Keratinocyte (primary cell): Measurements from ENCODE around the gene GRM7.

Source experiments
- CTCF ChIP-seq, 3 experiments: IDR thresholded peaks in 1 of 3; conservative IDR thresholded peaks in 1 of 3; optimal IDR thresholded peaks in 1 of 3; 2 replicates in 2 of 3; 3 replicates in 1 of 3; pipeline versions ENCODE3 to v1.5.1; 2011; ENCODE audit warnings: low read length in 3 of 3, mild to moderate bottlenecking in 3 of 3, moderate library complexity in 2 of 3, control low read depth in 1 of 3, inconsistent platforms in 1 of 3; ENCODE audit not compliant: insufficient read depth in 2 of 3; ENCODE audit errors: extremely low read depth in 1 of 3
- EZH2 ChIP-seq: IDR thresholded peaks from one replicate; pipeline ENCODE4 v1.6.1; 2012; ENCODE audit warnings: inconsistent platforms, mild to moderate bottlenecking, low read length, moderate library complexity

- TF ChIP-seq EZH2 (no peak), CTCF (optimal IDR thresholded peaks at IDR 0.05 in 1 of 3, IDR thresholded peaks at IDR 0.05 in 1 of 3, conservative IDR thresholded peaks at IDR 0.05 in 1 of 3; ENCODE audit: extremely low read depth in 1 of 3, insufficient read depth in 2 of 3, low read length in 3 of 3) (no peak)
Observed at GRCh38 chr3:7315037-7315436, 454.1 kb downstream of the GRM7 start.
